Activated CD8-positive, alpha-beta memory T cell treated with anti-CD3 and anti-CD28 coated beads, Interleukin-2, amount 50 U/mL, for 24 hours (primary cell): Measurements from ENCODE around the gene EFR3B.
A peak's percentile ranks its signal among the peaks of the same experiment; 100 is the strongest.

Experiments
- DNase-seq: peaks from one replicate; pipeline ENCODE4 v3.0.0-alpha.2; 2020; ENCODE audit errors: extremely low read depth

The EFR3B gene

DNA sequence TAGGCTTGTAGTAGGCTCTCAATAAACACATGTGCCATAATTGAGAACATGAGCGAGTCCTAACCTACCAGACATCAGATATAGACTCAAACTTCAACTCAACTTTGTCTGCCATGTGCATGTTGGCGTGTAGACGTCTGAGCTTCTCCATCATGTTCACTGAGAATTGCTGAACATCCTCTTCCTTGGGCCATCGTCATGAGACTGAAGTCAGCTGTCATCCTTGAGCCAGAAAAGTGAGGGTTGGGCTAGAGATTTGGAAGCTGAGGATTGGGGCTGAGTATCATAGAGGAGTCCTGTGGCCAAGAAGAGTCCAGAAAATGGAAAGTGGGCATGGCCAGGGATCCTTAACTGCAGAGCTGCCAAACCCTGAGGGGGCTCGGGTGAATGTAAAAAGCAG, 7.8 kb upstream of the EFR3B start:
- DNase-seq = no peak

DNA sequence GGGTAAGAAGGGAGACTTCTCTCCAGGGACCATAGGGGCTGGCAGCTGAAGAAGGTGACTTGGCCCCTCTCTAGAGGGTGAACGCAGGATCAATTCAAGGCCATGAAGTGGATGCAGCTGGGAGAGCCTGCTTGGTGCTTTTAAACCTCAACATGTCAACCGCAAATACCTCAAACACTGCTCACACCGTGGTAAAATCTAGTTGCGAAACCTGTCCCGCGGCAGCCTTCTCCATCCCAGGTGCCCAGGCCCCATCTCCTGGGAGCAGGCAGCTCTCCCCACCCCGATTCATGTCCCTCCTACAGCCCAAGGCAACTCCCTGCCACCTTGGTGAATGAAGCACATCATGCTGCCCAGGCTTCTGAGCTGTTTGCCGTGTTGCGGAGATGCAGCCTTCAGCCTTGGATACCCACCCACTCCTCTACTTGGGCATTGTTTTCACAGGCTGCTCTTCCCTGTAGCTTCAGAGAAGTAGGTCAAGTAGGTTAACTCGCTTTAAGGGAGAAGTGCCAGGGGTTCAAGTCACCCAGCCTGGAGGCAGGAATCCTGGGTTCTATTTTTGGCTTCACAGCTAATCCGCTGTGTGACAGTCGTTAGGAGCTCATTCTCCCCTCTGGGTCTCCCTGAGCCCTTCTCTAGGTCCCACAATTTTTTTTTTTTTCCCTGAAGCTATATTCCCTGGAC, 6.2 kb upstream of the EFR3B start:
- no peak for DNase-seq

DNA sequence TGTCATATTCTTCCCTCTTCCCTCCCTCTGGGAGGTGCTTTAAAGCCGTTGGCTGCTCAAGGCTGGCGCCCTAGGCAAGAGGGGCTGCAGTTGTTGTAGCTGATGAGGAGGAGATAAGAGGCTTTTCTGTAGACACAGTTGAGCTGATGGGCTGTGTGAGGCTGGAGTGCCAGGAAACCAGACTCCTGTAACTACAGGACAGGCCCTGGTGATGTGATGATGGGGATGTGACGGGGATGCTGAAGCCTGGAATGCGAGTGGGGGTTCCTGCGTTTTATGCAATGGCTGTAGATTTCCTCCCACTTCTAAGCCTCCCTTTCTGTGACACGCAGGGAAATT, 5.7 kb upstream of the EFR3B start:
- no peak for DNase-seq

DNA sequence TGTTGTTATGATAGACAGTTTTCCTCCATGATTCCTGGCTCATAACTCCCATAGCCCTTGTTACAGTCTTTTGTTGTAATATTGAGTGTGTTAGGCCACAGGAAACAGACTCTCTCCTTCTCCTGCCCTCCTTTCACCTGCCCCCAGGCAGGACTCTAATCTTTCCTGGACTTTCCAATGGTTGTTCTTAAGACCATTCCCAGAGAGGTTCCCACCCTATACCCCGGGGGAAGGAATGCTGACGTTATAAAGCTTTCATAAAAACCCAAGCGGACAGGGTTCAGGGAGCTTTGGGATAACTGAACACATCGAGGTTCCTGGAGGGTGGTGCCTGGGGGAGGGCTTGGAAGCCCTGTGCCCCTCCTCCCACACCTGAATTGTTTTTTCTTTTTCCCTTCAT, 2.8 kb upstream of the EFR3B start:
- no peak for DNase-seq

DNA sequence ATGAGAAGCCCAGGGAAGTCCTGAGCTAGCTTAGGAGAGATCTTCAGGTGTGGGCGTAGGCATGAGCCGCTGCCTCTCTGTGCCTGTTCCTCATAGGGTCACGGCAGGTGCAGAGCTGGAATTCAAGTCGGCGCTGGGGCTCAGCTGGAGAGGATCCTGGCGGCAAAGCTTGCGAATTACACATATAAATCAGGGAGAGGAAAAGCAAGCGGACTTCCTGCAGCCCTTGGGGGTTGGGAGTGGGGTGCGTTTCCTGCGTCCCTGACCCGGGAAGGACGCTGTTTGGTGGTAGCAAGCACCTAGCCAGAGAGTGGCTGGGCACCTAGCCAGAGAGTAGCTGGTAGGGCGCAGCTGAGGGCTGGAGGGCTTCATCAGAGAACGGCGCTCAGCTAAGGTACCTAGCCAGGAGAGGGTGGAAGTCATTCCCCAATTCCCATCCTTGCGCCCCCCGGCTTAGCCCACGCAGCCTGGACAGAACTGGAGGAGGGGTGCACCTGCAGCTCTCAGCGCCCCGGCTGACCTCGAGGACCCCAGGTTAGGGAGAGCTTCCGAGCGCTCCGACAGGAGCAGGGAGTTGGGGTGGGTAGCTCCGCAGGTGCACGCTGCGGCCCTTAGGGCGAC, 459 bp upstream of the EFR3B start:
- DNase-seq = no peak

DNA sequence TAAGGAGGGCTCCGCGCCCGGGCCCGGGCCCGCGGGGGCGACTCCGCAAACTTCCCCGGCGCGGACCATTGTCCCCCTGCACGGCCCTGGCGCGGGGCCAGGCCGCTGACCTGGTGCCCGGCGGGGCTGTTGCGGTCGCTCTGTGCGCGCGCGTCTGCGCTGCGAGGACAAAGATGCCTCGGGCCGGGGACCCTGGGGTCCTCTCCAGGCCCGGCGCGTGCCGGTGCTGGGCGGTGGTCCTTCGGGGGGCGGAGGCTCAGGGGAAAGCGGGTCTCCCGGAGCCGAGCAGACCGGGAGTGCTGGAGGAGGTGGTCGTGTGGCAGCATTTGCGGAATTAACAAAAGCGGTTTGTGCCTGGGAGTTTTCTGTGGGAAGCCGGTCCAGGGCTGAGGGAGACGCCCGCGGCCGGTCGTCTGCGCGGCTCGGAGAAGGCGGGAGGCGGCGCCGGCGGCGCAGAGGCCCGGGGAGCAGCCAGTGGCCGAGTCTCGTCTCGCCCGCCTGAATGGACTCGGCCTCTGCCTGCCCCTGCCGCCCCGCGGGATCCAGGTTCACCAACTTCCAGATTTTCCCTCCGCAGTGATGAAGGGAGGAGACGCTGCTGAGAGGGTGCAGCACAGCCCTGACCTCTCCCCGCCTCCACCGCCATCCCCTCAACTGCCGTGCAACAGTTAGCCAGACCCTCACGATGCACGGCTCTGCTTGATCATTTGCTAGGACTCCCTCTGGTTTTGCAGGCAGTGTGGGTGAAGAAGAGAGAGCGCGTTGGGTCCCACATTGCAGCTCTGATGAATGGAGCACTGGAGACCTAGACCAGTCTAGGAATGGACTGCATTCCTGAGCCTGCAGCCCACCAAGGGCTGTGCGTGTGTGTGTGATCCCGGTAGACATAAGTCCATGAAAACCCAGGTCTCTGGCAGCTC, 705 bp downstream of the EFR3B start:
- DNase-seq = no peak

DNA sequence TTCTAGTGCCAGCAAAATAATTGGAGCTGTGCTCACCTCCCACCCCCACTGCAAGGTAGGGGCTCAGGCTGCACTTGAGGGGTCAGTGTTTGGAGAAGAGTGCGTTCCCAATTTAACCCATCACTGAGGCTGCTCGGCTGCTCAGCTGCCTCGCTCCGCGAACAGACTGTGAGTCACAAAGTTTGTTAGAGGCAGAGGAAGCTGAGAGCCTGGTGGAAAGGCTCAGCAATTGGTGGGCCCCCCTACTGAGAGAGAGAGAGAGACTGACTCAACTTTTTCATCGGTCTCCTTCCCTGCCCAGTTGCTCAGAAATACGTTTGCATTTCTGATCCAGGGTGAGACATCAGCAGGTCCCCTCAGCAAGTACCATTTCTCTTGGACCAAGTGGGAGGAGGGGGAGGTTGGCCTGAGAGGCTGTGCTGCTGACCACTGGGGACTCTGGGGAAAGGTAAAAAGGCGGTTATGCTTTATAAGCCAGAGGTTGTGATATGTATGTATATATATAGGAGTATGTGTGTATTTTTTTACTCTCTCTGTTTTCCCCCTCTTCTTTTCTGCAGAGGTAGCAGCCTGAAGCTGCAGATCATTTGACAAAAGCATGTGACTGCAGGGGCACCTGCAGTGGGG, 1.5 kb downstream of the EFR3B start:
- DNase-seq = peak; percentile 43

DNA sequence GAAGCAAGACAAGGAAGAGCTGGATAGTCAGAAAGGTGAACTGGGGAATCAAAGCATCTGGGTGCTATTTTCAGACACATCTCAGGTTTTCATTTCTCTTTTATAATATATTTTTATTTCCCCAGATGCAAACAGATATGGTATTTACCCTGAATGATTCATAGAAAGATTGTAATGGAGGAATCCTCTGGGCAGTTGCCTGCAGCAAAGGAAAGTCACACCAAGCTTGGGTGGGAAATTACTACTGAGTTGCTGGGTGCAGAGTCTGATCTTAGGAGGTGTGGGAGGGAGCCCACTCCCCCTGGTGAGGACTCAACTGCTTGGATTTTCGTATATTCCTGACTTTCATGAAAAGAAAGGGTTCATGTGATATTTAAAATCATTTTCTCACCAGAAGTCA, 2.1 kb downstream of the EFR3B start:
- no peak for DNase-seq

DNA sequence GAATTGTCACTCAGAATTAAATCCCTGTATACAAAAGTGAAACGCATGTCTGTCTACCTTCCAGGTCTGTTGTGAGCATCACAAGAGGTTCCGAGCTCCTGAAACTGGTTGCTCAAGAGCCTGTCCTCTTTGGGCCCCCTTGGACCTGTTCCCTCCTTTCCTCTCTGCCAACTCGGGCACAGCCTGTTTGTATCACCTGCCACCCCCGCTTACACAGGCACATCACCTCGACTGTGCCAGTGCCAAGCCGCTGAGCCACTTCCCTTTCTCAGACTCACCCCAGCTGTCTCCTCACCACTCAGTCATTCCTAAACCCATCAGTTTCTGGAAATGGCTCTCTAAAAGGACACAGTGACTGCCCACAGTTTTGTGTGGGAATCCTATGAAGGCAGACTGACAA, 3.1 kb downstream of the EFR3B start:
- DNase-seq = no peak

DNA sequence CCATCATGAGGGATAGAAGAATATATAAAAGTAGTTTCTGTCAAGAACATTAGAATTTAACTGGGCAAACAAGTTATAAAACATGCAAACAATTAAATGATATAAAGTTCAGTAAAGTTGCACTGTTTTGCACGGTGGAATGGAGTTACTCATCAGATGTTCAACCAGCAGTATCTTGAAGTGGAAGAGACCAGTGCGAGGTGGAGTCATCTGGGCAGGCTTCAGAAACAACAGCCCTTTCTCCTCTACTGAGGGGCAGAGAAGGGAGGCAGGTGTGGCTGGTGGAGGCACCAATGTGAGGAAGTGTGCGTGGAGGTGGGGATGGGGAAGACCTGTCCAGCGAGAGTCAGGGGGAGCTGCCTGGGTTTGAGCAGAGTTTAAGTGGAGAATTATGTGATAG, 7.5 kb downstream of the EFR3B start:
- no peak for DNase-seq

DNA sequence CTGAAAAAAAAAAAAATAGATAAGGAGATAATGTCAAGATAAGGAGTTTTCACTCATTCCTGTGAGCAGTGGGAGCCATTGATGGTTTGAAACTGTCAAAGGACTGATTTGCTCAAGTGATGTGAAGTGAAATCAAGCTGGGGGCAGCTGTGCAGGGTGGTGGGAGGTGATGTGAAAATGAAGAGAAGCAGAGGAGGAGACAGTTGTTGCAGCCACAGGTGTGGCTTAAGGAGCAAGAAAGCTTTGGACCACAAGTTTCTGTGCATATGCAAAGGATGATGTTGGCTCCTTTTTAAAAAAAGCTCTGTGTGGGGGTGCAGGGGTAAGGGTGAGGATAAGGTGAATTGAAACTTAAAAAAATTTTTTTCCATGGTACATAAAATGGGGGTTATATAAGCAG, 8.3 kb downstream of the EFR3B start:
- no peak for DNase-seq

DNA sequence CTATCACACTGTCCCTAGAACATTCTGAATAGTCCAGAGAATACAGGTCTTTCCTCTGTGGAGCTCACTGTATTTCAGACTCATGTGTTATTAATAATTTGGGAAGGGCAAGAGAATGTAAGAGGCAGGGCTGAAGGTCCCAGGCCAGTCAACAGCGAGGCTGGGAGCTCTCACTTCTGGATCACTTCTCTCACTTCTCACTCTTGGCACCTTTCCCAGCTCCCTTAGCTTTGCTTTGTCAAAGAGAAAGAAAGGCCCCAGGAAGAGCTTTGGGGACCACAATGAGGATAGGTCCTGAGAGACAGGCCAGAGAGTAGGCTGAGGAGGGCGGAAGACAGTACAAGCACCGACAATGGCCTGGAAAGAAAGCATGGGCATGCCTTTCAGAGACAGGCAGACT, 11.2 kb downstream of the EFR3B start:
- DNase-seq = no peak

DNA sequence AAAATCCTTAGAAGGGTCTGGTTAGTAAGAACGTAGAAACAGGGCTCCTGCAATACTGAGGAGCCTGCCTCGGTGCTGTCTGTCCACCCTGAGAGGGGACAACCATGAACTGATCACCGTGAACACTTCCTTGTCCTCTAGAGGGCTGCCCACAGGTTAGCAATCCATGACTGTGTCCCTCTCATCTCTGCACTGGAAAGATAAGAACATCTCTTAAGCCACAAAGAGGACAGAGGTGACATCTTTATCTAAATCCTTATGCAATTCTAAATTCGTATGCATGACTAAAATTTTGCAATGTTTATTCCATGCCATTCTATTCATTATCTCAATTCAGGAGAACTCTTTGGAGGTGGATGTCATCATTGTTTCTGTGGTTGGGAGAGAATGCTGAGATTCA, 12.8 kb downstream of the EFR3B start:
- no peak for DNase-seq

DNA sequence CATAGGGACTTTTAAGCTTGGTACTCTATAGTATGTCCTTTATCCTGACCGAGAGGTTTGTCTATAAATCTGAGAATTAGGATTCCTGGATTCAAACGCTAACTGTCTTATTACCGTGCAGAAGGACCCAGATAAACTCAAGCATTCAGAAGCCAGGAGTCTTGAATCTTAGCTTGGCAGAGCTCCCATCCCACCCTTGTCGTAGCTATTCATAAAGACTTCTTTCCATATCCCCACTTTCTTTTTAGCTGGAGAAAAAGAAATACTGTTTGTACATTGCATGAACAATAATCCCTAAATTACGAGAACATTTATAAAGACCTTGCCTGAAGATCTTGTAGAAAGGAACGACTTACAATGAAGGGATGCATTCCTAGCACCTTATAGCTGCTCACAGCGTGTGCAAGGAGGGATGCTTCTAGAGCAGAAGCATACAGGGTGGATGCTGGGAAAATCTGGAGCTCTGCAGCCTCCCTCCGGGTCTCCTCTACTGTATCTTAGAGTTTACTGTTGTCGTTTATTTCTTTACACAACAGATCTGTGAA, 13.6 kb downstream of the EFR3B start:
- DNase-seq = no peak

DNA sequence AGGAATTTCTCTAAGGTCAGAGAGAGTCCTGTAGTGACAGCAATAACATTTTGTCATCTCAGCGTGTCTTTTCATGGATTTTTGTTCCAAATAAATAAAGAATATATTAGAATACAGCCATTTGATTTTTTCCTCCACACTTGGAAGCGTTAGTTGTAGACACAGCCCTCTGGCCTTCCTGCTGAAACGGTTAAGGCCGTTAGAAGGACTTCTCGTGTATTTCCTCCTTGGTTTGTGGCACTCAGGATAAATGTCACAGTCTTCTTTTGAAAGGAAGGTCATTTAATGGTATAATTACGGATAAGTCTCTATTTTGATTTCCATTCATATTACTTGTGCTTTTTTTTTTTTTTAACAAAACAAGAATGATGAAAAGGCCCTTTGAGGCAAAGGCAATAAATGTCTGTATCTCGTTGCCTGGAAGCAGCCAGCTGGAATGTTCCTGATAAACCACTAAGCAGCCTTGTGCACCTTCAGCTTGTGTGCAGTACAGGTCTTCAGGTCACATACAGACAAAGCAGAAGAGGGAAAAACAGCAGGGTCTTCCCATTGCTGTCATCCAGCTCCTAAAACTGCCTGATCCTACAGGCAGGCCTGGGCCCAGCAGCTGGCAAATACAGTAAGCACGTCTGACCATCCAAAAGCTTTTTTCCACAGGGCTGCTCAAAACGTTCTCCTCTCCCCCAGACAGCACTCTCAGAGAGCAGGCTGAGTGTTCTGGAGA, 14.4 kb downstream of the EFR3B start:
- no peak for DNase-seq

DNA sequence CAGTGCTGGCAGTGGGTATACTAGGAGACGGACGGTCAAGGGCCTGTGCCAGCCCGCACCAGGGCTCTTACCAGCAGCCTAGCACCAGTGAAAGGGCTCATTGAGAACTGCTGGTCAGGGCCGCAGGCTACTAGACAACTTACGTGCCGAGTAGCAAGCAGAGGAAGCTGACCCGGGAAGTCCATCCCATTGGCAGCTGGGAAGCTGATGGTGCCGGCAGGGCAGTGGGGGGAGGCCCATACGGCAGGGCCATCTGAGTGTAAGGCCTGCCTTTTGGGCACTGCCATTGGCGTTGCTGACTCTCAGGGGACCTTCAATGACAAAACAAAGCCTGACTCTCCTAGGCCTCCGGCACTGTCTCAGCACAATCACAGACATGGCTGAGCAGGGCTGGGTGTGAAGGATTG, 20.6 kb downstream of the EFR3B start:
- DNase-seq = no peak

DNA sequence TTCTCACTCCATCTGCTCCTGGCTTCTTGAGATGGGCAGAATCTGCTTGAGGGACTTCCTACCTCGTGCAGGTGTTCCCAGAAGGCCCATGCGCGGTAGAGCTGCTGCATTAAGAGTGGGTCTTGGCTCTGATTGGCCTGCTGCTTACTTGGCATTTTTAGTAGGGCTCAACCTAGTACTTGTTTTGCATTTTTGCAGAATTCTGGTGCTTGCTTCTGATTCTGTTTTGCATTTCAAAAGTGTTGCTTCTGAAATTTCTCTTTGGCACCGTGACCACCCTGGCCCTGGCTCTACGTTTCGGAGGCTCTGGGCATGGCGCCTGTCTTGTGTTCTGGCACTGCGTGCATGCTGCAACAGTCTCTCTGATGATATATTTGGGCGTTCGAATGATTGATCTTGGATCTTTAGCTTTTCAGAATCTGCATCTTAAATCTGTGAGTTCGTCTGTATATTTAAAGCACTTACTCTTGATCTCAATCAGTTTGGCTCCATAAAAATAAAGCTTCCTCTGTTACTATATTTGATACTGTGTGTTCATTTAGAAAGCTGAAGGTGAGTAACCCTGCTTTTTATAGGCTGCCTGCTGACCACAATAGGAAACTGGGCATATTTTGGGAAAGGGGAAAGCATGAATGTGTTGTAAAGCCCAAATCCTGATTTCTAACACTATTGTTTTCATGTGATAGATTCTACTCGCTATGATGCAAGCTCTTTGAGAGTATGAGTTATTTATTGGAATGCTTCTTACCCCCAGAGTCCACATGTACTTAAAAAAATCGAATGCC, 22.2 kb downstream of the EFR3B start:
- DNase-seq = no peak

DNA sequence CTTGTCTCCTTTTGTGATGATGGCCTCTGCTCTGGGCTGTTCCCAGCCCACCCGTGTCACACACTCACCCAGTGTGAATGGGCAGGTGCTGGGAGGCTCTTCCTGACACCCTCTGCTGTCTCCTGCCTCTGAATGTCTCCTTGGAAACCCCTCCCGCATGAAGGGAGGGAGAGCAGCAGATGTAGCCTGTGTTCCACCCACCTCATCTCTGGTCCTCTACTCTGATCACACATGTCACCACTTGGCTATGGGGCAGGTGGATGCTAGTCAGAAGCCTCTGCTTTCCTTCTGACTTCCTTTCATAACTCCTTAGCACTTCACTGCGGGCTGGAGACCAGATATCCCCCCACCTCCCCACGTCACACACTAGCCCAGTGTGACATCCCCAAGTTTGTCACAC, 23.9 kb downstream of the EFR3B start:
- no peak for DNase-seq

DNA sequence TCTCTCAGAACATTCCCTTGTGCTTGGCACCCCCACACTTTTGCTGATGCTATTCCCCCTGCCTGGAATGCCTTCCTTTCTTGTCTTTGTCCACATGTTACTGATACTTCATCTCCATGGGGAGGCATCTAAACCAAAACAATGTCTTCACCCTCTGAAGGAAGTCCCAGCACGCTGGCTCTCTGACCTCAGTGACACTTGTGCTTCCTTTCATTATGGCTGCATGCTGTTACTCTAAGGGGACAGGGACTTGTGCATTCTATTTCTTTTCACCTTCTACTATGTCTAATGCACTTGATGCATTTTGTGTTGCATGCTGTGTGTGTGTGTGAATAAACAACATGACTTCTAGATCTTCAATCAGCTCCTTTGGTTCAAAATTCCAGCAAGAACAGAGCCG, 24.6 kb downstream of the EFR3B start:
- DNase-seq = no peak

DNA sequence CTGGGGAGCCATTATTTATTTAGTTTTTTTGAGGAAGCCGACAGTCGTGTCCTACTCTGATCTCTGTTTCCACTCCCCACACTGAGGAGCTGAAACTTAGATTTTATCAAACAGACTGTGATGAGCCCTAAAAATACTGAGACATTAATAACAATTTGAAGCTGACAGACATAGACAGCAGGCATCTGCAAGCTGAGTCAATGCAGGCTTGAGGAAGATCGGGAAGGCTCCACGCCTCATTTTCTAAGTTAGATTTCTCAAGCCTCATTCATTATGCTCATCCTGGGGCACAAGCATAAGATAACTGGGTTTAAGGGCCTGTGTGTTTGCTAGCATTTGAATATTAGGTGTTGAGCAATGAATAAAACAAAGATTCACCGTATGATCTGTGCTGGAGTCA, 26.3 kb downstream of the EFR3B start:
- DNase-seq = no peak

DNA sequence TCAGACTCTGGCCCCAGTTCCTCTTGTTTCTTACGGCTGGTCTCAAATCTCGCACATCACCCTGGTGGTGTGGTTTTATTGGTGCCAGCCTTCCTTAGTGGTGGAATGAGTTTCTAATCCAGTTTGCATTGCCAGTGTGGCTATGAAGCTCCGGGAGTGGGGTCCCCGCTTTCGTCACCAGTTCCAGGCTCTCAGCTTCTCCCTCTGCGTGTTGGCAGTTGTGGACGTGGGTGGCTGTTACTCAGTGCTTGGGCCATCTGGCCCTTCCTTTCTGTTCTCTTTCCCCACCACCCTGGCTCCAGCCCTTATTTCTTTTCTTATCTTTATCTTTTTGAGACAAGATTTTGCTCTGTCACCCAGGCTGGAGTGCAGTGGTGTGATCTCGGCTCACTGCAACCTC, 30.1 kb downstream of the EFR3B start:
- no peak for DNase-seq
